Omental fat pad (tissue), 4 donors: Measurements from ENCODE around the gene PYROXD2. TPM values are rescaled to one million over a fixed set of nuclear protein-coding genes. Genes with fewer than 3 reads are reported as not detected.

Experiments
- ATAC-seq: fragments of 150-250 bp; one replicate; pipeline ENCODE4 v1.9.1; 2016; ENCODE audit warnings: mild to moderate bottlenecking, moderate library complexity; ENCODE audit not compliant: low FRiP score
- DNase-seq: peaks from one replicate; pipeline ENCODE4 v3.0.0-alpha.2; 2019; ENCODE audit warnings: low spot score
- total RNA-seq, 4 donors: library from RNA; depleted of rRNA; stranded (reverse); fragments of >200 nt; gene quantifications; one replicate each; pipeline ENCODE4 v1.1.0, GENCODE V29; 2016
- TF ChIP-seq, protein P1 (sequence below), 3 donors: fragments of 450-650 bp; IDR thresholded peaks; one replicate each; pipeline ENCODE4 v1.5.1; 2016 to 2017; ENCODE audit warnings: antibody characterized with exemption in 3 of 3, mild to moderate bottlenecking in 3 of 3, moderate library complexity in 2 of 3

The PYROXD2 gene
- total RNA-seq, 4 donors from 2014 or later, result 8.5 to 10.4 (median 9.2) TPM

DNA sequence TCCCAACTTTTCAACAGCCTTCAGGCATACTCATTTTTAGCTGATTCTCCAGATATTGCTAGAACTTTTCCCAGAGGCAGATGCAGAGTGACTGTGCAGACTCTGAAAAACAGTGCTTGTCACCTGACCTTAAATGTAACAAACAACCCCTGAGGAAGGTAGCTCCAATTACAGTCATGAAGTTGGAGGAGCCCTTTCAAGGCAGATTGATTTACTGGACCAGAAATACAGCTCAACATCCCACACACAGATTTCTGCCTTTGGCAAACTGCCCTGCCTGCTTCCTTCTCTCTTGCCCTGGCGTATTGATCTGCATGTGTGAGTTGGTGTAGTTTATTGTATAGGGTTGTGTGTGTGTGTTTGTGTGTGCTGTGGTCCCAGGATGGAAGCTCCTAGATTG lies 38.5 kb downstream of the PYROXD2 start:
- ATAC-seq (no peak), DNase-seq (peak; percentile 21)
- TF ChIP-seq, protein P1, sequence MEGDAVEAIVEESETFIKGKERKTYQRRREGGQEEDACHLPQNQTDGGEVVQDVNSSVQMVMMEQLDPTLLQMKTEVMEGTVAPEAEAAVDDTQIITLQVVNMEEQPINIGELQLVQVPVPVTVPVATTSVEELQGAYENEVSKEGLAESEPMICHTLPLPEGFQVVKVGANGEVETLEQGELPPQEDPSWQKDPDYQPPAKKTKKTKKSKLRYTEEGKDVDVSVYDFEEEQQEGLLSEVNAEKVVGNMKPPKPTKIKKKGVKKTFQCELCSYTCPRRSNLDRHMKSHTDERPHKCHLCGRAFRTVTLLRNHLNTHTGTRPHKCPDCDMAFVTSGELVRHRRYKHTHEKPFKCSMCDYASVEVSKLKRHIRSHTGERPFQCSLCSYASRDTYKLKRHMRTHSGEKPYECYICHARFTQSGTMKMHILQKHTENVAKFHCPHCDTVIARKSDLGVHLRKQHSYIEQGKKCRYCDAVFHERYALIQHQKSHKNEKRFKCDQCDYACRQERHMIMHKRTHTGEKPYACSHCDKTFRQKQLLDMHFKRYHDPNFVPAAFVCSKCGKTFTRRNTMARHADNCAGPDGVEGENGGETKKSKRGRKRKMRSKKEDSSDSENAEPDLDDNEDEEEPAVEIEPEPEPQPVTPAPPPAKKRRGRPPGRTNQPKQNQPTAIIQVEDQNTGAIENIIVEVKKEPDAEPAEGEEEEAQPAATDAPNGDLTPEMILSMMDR (IDR thresholded peaks at IDR 0.05), result no peak

GRCh38 chr10:98374217-98374985 lies 40.6 kb downstream of the PYROXD2 start:
- peak; percentile 62 for ATAC-seq
- TF ChIP-seq, protein P1 (IDR thresholded peaks at IDR 0.05), result no peak
- peak; percentile 22 for DNase-seq

DNA sequence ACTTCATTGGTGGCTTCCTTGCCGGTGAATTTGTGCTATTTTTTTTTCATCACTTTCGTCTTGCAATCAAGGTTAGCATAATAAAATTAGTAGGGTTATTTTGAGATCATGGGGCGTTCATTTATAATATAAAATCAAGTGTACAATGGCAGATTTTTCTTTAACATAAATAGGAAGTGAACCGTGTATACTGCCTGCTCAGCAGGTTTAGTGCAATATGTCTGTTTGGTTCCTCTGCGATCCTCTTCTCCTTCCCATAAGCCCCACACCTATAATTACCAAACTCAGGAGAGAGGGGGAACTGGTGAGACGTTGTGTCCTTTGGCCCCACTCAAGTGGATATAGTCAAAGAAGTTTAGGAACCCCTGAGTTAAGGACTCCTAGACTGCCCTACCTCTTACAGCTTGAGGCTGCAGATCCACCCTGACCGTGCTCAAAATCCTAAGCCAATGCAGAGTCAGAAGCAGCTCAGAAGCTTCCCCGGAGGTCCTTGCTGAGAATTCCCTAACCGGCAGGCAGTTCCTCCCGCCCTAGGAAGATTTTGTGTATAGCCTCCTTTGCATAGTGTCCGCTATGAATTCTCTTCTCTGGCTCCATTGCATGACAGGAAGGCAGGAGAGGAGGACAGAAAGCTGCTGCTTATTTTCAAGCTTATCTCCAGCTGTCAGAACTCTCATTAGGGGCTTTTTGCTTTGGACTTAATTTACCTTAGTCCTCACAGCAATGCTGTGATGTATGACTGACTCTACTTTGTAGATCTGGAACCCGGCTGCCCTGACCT lies 41.5 kb downstream of the PYROXD2 start:
- no peak for ATAC-seq
- DNase-seq, result no peak
- TF ChIP-seq, protein P1 (IDR thresholded peaks at IDR 0.05), result no peak

DNA sequence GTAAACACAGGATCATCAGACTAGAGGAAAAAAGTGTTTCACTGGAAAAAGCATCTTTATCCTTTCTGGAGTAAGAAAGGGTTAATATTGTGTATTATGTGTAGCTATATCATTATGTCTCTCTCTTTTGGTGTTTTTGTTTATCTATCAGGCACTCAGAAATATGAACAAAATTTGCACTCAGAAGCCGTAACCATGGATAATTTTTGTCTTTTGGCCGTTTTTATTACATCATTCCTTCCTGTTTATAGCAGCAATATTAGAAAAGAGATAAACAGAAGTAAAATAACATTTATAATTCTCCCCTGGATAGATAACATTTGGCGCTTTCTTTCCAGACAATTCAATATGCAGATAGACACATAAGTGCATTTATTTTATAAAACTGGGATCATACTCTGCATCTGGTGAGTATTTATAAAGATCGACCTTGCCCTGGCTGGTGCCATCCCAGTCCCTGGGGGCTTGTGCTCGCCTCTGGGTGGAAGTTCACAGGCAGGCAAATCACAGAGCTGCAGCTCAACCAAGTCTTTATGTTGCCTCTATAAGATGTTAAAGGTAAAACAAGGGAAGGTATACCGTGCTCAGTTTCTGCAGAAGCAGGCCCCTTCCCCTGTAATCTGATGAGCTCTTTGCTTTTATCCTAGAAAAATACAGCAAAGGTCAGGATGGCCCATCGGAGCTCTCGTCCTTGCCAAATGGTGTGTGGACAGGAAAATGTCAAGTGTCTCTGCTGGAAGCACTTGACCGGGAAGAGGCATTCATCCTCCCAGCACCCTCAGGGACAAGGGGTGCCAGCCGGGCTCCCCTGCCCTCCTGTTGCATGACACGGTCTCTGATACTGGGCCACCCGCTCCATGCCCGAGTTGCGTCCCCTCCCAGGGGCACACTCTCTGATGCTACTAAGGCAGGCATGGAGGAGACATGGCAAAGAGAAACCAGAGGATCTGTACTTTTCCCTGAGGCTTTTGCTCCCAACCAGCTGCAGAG lies 43.9 kb downstream of the PYROXD2 start:
- DNase-seq (no peak), ATAC-seq (no peak)
- TF ChIP-seq, protein P1 (IDR thresholded peaks at IDR 0.05), result no peak

- TF ChIP-seq, protein P1 (IDR thresholded peaks at IDR 0.05), result no peak
- no peak for ATAC-seq
- no peak for DNase-seq
Measured at GRCh38 chr10:98369801-98370200, 45.2 kb downstream of the PYROXD2 start.

GRCh38 chr10:98368644-98369043 lies 46.3 kb downstream of the PYROXD2 start:
- DNase-seq (no peak), ATAC-seq (no peak)

More at GRCh38 chr10:98368644-98369043, 46.3 kb downstream of the PYROXD2 start:
- TF ChIP-seq, protein P1 (IDR thresholded peaks at IDR 0.05), result no peak
